HG03159 (cell line): ENCODE data around the gene IL6.
A peak's percentile ranks its signal among the peaks of the same experiment; 100 is the strongest.

ENCODE experiments used
- ATAC-seq: cut with Tn5 transposase; IDR thresholded peaks from one replicate; pipeline ENCODE4 v1.9.1; 2021; ENCODE audit warnings: mild to moderate bottlenecking, moderate library complexity; ENCODE audit not compliant: unreplicated experiment

IL6 gene

DNA sequence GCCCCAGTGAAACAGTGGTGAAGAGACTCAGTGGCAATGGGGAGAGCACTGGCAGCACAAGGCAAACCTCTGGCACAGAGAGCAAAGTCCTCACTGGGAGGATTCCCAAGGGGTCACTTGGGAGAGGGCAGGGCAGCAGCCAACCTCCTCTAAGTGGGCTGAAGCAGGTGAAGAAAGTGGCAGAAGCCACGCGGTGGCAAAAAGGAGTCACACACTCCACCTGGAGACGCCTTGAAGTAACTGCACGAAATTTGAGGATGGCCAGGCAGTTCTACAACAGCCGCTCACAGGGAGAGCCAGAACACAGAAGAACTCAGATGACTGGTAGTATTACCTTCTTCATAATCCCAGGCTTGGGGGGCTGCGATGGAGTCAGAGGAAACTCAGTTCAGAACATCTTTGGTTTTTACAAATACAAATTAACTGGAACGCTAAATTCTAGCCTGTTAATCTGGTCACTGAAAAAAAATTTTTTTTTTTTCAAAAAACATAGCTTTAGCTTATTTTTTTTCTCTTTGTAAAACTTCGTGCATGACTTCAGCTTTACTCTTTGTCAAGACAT, 574 bp upstream of the IL6 start:
- peak; percentile 68 for ATAC-seq

DNA sequence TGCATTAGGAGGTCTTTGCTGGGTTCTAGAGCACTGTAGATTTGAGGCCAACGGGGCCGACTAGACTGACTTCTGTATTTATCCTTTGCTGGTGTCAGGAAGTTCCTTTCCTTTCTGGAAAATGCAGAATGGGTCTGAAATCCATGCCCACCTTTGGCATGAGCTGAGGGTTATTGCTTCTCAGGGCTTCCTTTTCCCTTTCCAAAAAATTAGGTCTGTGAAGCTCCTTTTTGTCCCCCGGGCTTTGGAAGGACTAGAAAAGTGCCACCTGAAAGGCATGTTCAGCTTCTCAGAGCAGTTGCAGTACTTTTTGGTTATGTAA, 675 bp downstream of the IL6 start:
- no peak for ATAC-seq

GRCh38 chr7:22728401-22729029, 1.5 kb downstream of the IL6 start:
- no peak for ATAC-seq

- no peak for ATAC-seq
These were observed 2.3 kb downstream of the IL6 start for GRCh38 chr7:22729180-22729825.

DNA sequence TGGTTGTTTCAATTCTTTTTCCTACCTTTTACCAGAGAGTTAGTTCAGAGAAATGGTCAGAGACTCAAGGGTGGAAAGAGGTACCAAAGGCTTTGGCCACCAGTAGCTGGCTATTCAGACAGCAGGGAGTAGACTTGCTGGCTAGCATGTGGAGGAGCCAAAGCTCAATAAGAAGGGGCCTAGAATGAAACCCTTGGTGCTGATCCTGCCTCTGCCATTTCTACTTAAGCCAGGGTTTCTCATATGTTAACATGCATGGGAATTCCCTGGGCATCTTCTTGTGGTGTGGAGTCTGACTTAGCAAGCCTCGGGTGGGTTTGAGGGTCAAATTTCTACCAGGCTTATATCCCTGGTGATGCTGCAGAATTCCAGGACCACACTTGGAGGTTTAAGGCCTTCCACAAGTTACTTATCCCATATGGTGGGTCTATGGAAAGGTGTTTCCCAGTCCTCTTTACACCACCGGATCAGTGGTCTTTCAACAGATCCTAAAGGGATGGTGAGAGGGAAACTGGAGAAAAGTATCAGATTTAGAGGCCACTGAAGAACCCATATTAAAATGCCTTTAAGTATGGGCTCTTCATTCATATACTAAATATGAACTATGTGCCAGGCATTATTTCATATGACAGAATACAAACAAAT, 3.2 kb downstream of the IL6 start:
- ATAC-seq = no peak

DNA sequence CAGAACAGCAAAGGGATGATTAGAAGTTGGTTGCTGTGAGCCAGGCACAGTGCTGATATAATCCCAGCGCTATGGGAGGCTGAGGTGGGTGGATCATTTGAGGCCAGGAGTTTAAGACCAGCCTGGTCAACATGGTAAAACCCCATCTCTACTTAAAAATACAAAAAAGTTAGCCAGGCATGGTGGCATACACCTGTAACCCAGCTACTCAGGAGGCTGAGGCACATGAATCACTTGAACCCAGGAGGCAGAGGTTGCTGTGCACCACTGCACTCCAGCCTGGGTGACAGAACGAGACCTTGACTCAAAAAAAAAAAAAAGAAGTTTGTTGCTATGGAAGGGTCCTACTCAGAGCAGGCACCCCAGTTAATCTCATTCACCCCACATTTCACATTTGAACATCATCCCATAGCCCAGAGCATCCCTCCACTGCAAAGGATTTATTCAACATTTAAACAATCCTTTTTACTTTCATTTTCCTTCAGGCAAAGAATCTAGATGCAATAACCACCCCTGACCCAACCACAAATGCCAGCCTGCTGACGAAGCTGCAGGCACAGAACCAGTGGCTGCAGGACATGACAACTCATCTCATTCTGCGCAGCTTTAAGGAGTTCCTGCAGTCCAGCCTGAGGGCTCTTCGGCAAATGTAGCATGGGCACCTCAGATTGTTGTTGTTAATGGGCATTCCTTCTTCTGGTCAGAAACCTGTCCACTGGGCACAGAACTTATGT, 4.1 kb downstream of the IL6 start:
- ATAC-seq = no peak

DNA sequence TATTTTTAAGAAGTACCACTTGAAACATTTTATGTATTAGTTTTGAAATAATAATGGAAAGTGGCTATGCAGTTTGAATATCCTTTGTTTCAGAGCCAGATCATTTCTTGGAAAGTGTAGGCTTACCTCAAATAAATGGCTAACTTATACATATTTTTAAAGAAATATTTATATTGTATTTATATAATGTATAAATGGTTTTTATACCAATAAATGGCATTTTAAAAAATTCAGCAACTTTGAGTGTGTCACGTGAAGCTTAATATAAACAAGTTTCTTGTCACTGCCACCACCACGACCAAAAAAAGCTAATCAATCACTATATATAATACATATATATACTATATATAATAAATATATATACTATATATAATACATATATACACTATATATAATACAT, 4.8 kb downstream of the IL6 start:
- ATAC-seq = no peak

DNA sequence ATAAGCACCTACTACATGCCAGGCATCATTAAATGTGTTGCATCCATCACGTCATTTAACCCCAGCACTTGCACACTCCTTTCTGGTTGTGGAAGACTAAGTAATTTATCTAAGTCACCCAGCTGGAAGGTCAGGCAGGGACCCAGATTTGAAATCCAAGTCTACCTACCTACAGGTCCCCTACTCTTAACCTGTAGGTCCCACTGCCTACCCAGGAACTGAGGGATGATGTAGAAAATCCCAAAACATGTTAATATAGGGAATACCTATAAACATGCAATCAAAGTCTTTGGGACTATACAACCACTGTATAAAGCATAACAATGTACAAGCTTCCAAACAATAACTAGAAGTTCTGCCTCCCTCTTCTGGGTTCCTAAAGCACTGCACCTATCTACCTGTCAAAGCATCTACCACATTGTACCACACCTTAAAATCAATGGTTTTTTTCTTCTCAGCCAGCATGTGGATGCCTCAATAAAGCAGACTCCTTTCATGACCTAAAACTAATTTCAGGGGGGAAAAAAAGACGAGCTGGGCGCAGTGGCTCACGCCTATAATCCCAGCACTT, 5.6 kb downstream of the IL6 start:
- ATAC-seq = no peak

DNA sequence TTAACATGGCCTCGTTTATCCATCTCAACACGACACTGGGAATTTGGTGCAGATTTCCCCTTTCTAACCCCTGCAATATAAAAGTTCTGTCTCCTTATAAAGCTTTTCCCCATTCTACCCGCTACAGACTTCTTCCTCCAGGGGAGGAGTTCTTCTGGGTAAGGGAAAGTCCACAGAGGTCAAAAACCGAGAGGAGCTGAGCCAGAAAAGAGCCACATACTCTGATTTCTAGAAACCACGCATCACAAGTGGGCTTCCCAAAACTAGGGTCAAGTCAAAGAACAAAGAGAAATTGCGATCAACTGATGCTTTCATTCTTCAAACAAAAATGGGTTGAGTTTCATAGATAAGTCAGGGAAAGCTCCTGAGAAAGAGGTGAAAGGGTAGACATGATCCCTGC, 6.8 kb downstream of the IL6 start:
- ATAC-seq = no peak

DNA sequence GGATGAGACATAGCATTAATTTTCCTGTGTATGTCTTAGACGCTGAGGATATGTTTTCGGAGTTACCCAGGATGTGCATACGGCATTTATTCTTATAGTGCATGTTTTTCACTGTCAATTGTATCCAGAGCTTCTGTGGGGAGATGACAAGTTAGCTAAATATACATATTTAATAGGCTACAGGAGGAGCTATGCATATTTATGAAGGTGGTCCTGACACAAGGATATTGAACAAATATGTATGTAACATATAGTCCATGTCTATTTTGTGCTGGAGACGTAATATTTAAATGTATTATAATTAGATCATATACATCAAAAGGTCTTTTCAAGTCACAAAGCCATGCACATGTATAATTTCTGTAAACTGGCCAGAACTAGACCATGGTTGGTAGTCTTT, 16.0 kb downstream of the IL6 start:
- no peak for ATAC-seq

DNA sequence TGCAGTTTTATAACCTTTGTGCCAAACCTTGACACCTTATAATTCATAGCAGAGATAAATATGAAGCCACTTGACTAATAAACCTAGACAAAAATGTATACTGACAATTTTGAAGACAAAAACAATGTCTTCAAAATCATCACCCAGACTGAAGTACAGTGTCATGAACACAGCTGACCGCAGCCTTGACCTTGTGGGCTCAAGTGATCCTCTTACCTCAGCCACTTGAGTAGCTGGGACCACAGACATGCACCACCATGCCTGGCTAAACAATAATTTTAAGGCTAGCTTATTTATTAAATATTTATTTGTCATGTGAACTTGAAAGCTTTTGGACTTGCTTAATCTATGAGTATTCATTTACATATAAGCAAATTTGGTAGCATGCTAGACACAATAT, 24.3 kb downstream of the IL6 start:
- ATAC-seq = no peak

- ATAC-seq = no peak
These were observed 30.5 kb downstream of the IL6 start for GRCh38 chr7:22757338-22757994.

DNA sequence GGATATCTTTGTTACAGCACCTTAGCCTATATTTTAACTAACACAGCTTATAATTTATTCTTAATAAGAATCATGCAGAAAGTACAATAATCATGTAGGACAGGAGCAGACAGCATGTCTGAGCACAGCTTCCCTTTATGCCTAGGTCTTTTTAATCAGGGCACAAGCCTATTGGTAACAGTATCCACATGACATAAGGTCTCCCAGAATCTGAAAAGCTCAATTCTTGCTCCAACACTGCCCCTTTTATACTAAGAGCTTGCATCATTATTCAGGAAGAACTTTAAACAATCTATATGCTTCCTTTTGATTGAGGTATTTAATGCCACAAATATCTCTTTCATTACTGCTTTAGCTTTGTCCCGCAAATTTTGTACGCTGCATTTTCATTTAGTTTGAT, 31.6 kb downstream of the IL6 start:
- no peak for ATAC-seq

GRCh38 chr7:22759721-22760120, 32.7 kb downstream of the IL6 start:
- ATAC-seq = no peak

GRCh38 chr7:22762866-22763265, 35.9 kb downstream of the IL6 start:
- ATAC-seq = no peak

GRCh38 chr7:22765609-22766008, 38.6 kb downstream of the IL6 start:
- peak; percentile 94 for ATAC-seq

- no peak for ATAC-seq
These were observed 44.3 kb downstream of the IL6 start for GRCh38 chr7:22771194-22771871.

DNA sequence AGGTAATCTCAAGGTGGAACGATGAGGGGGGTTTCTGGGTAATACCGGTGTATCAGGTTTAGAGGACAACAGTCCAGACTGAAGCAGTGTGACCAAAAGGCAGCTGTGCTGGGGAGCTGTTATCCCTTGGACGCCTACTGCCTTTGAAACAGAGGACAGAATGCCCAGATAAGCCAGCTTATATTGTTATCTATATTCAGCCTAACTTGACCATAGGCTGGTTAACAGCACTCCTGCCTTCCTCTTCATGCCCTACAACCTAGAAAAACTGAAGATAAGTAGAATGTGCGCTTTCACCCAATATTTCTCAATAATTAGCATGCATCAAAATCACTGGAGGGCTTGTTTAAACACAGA, 44.9 kb downstream of the IL6 start:
- ATAC-seq = no peak

GRCh38 chr7:22772885-22773284, 45.9 kb downstream of the IL6 start:
- no peak for ATAC-seq

DNA sequence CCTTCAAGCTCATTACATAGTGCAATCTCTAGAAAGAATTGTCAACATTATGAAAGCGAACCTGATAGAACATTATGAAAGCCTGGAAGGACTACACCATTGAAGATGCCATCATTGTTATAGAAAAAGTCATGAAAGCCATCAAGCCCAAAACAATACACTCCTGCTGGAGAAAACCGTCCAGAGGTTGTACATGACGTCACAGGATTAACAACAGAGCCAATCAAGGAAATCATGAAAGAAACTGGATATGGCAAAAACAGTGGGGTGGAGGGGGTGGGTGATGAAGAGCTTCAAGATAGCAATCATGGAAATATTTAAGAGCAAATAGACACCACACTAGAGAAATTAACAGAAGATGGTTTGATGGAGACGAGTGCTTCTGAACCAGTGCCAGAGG, 50.0 kb downstream of the IL6 start:
- no peak for ATAC-seq
